H1 (cell line): Measurements from ENCODE around the gene MRPL41. TPM values are rescaled to one million over a fixed set of nuclear protein-coding genes. Genes with fewer than 3 reads are reported as not detected.

Experiments used
- CBX5 ChIP-seq: fragments of 300-800, 300-1000 bp; sonication (generic); IDR thresholded peaks from 2 replicates; pipeline ENCODE4 v1.7.1; 2016; ENCODE audit warnings: antibody characterized with exemption, low read length, low read depth
- CHD7 ChIP-seq: fragments of 300-600 bp; sonication (generic); IDR thresholded peaks from 2 replicates; pipeline ENCODE4 v1.7.1; 2012; ENCODE audit warnings: low read length, moderate library complexity, mild to moderate bottlenecking, inconsistent platforms; ENCODE audit not compliant: insufficient replicate concordance
- EGR1 ChIP-seq: IDR thresholded peaks from 2 replicates; pipeline ENCODE4 v1.6.1; 2011; ENCODE audit warnings: low read depth, low read length, borderline replicate concordance
- KDM4A ChIP-seq: IDR thresholded peaks from one replicate; pipeline ENCODE4 v1.7.1; 2012; ENCODE audit warnings: low read depth, mild to moderate bottlenecking, moderate library complexity, low read length, inconsistent platforms; ENCODE audit not compliant: severe bottlenecking
- NRF1 ChIP-seq: IDR thresholded peaks from 2 replicates; pipeline ENCODE4 v1.6.1; 2011; ENCODE audit warnings: mild to moderate bottlenecking, low read depth, low read length, improper control_type of control experiment
- PHF8 ChIP-seq: fragments of 200-600 bp; sonication (generic); conservative IDR thresholded peaks from 2 replicates; pipeline ENCODE4 v1.7.1; 2012; ENCODE audit warnings: low read depth, mild to moderate bottlenecking, inconsistent platforms, low read length, moderate library complexity
- SIRT6 ChIP-seq: IDR thresholded peaks from one replicate; pipeline ENCODE4 v1.7.1; 2012; ENCODE audit warnings: low read length, inconsistent platforms
- polyA plus RNA-seq, 7 experiments: library from polyadenylated mRNA; depleted of rRNA in 3 of 7; stranded (reverse) in 5 of 7; unstranded in 2 of 7; fragments of >200 nt in 5 of 7; fragments of 200-250 nt in 2 of 7; gene quantifications; 1 replicate in 5 of 7; 2 replicates in 1 of 7; 4 replicates in 1 of 7; pipeline versions ENCODE4 v1.2.1 to v1.2.3, GENCODE V29; 2011 to 2013; ENCODE audit warnings: missing spikeins in 2 of 7, mixed read lengths in 2 of 7
- total RNA-seq: library from RNA; stranded (reverse); fragmentation: NEBNext Ultra II Directional; extraction: Animal tissue kit (Norgen Biotek cat#: 25700); gene quantifications from 2 replicates; pipeline ENCODE4 v1.2.1, GENCODE V29; 2021
- TF ChIP-seq, protein P1 (sequence below): IDR thresholded peaks from 2 replicates; pipeline ENCODE4 v1.6.1; 2012; ENCODE audit warnings: low read length, inconsistent platforms
- TF ChIP-seq, protein P2 (sequence below): IDR thresholded peaks from 2 replicates; pipeline ENCODE4 v1.6.1; 2012; ENCODE audit warnings: inconsistent platforms

MRPL41 gene
- total and polyA plus RNA-seq, 2 of the 8 experiments (the other 6 are each of a cell fraction or from before 2014, with no cell fraction given): 47.2 to 58.1 TPM

DNA sequence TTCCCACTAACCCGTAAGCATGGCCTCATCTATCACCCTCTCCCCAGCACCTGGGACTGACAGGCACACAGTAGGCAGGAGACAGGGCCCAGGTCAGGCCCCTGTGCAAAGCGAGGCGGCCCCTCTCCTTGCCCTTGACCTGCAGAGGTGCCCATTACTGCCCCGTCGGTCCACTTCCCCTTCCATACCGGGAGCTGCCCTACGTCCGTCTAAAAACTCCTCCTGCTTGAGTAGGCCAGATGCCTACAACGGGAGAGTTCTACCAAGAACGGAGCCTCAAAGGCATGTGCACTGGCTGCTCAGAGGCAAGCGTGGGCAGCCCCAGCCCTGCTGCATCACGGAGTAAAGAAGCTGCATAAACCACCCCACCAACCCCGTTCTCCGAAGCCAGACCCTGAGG, 31.7 kb downstream of the MRPL41 start (continued):
- TF ChIP-seq CHD7 (no peak), KDM4A (no peak), PHF8 (no peak), SIRT6 (no peak), NRF1 (no peak), CBX5 (no peak), EGR1 (no peak)
- TF ChIP-seq, protein P1, sequence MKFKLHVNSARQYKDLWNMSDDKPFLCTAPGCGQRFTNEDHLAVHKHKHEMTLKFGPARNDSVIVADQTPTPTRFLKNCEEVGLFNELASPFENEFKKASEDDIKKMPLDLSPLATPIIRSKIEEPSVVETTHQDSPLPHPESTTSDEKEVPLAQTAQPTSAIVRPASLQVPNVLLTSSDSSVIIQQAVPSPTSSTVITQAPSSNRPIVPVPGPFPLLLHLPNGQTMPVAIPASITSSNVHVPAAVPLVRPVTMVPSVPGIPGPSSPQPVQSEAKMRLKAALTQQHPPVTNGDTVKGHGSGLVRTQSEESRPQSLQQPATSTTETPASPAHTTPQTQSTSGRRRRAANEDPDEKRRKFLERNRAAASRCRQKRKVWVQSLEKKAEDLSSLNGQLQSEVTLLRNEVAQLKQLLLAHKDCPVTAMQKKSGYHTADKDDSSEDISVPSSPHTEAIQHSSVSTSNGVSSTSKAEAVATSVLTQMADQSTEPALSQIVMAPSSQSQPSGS: no peak
- TF ChIP-seq, protein P2, sequence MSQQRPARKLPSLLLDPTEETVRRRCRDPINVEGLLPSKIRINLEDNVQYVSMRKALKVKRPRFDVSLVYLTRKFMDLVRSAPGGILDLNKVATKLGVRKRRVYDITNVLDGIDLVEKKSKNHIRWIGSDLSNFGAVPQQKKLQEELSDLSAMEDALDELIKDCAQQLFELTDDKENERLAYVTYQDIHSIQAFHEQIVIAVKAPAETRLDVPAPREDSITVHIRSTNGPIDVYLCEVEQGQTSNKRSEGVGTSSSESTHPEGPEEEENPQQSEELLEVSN: no peak
